Keratinocyte (primary cell): ENCODE results near the gene SCNN1G. TPM values are rescaled to one million over a fixed set of nuclear protein-coding genes. Genes with fewer than 3 reads are reported as not detected.

Experiments used
- DNase-seq: peaks from one replicate; pipeline ENCODE4 v3.0.0-alpha.2; 2011; ENCODE audit warnings: low read depth, missing footprints, low spot score
- FAIRE-seq: peaks from 2 replicates; lab custom pipeline; 2011; peaks lifted over from hg19 to GRCh38; lab: Jason Lieb, UNC
- H2AFZ ChIP-seq: 2 replicates; pipeline ENCODE4 v1.6.0; 2012; ENCODE audit warnings: low read length, control low read depth, inconsistent platforms; ENCODE audit not compliant: control insufficient read depth
- H3K27ac ChIP-seq: 2 replicates; pipeline ENCODE4 v1.5.1; 2011; ENCODE audit warnings: low read length; ENCODE audit not compliant: control insufficient read depth, insufficient read depth
- H3K27me3 ChIP-seq: 3 replicates; pipeline ENCODE4 v1.6.0; 2011; ENCODE audit warnings: low read length; ENCODE audit not compliant: control insufficient read depth, insufficient read depth; ENCODE audit errors: extremely low read depth
- H3K36me3 ChIP-seq, 2 experiments: 2 replicates in 1 of 2; 3 replicates in 1 of 2; pipeline ENCODE4 v1.5.1; 2011; ENCODE audit warnings: low read length in 2 of 2, mild to moderate bottlenecking in 1 of 2; ENCODE audit not compliant: control insufficient read depth in 2 of 2, insufficient read depth in 2 of 2; ENCODE audit errors: extremely low read depth in 1 of 2
- H3K4me1 ChIP-seq: 3 replicates; pipeline ENCODE4 v1.5.1; 2011; ENCODE audit warnings: low read length; ENCODE audit not compliant: control insufficient read depth, insufficient read depth; ENCODE audit errors: extremely low read depth
- H3K4me2 ChIP-seq: 3 replicates; pipeline ENCODE4 v1.6.0; 2011; ENCODE audit warnings: low read depth, low read length; ENCODE audit not compliant: control insufficient read depth, insufficient read depth; ENCODE audit errors: extremely low read depth
- H3K4me3 ChIP-seq, 3 experiments: fragments of 200-600 bp in 1 of 3; sonication (generic) in 1 of 3; 2 replicates in 2 of 3; 3 replicates in 1 of 3; pipeline ENCODE4 v1.5.1; 2011 to 2016; ENCODE audit warnings: low read length in 3 of 3, mild to moderate bottlenecking in 3 of 3, control low read depth in 2 of 3, inconsistent platforms in 1 of 3, low read depth in 1 of 3, mixed read lengths in 1 of 3, mixed run types in 1 of 3, moderate library complexity in 1 of 3; ENCODE audit not compliant: control insufficient read depth in 2 of 3, insufficient read depth in 2 of 3; ENCODE audit errors: extremely low read depth in 1 of 3
- H3K79me2 ChIP-seq: 2 replicates; pipeline ENCODE4 v1.6.0; 2012; ENCODE audit warnings: low read length; ENCODE audit not compliant: control insufficient read depth, insufficient read depth
- H3K9ac ChIP-seq: 3 replicates; pipeline ENCODE4 v1.6.0; 2011; ENCODE audit warnings: low read length; ENCODE audit not compliant: control insufficient read depth, insufficient read depth; ENCODE audit errors: extremely low read depth
- H3K9me1 ChIP-seq: 3 replicates; pipeline ENCODE4 v1.6.0; 2011; ENCODE audit warnings: low read length; ENCODE audit not compliant: control insufficient read depth, insufficient read depth; ENCODE audit errors: extremely low read depth
- H3K9me3 ChIP-seq: 2 replicates; pipeline ENCODE4 v1.5.1; 2012; ENCODE audit warnings: low read depth, low read length; ENCODE audit not compliant: control insufficient read depth
- H4K20me1 ChIP-seq: 3 replicates; pipeline ENCODE4 v1.6.0; 2011; ENCODE audit warnings: low read length; ENCODE audit not compliant: control insufficient read depth, insufficient read depth; ENCODE audit errors: extremely low read depth
- EZH2 ChIP-seq: IDR thresholded peaks from one replicate; pipeline ENCODE4 v1.6.1; 2012; ENCODE audit warnings: inconsistent platforms, mild to moderate bottlenecking, low read length, moderate library complexity
- dilution Hi-C: fragments of 300-500 bp; cut with MboI; formaldehyde crosslinking; loops from one replicate; pipeline ENCODE4 v1.7.0; 2020; ENCODE audit warnings: low sequenced_read_pairs; ENCODE audit not compliant: extremely low pct_ligation_motif_present
- polyA plus RNA-seq, 5 experiments: library from polyadenylated mRNA; depleted of rRNA in 3 of 5; stranded (reverse) in 3 of 5; stranded (forward) in 1 of 5; unstranded in 1 of 5; fragments of >200 nt; gene quantifications; 1 replicate in 1 of 5; 2 replicates in 3 of 5; 3 replicates in 1 of 5; pipeline versions ENCODE4 v1.2.1 to v1.2.3, GENCODE V29; 2011 to 2012; ENCODE audit warnings: missing spikeins in 2 of 5, low read depth in 1 of 5, low replicate concordance in 1 of 5
- TF ChIP-seq, protein P1 (sequence below), 3 experiments: IDR thresholded peaks in 1 of 3; conservative IDR thresholded peaks in 1 of 3; optimal IDR thresholded peaks in 1 of 3; 2 replicates in 2 of 3; 3 replicates in 1 of 3; pipeline versions ENCODE3 to v1.5.1; 2011; ENCODE audit warnings: low read length in 3 of 3, mild to moderate bottlenecking in 3 of 3, moderate library complexity in 2 of 3, control low read depth in 1 of 3, inconsistent platforms in 1 of 3; ENCODE audit not compliant: insufficient read depth in 2 of 3; ENCODE audit errors: extremely low read depth in 1 of 3

SCNN1G gene
- polyA plus RNA-seq, 1 donor (not counting 4 experiments of a cell fraction or from before 2014, with no cell fraction given) = 0.25 TPM

- no peaks in the 10 kb centered on the region for H3K9me3 ChIP-seq
- no peaks in the 10 kb centered on the region for H4K20me1 ChIP-seq
- no peaks in the 10 kb centered on the region for H3K27me3 ChIP-seq
- no peak for DNase-seq
- no peaks in the 10 kb centered on the region for H3K4me1 ChIP-seq
- dilution Hi-C loops = loop anchor here (25.0 kb wide), 1 partner anchor 223 kb away; no protein-coding TSS in a partner anchor
- no peak overlapping the region for H3K4me3 ChIP-seq
- H3K27ac ChIP-seq = no peak overlapping the region
- no peaks in the 10 kb centered on the region for H3K79me2 ChIP-seq
- FAIRE-seq = no peak
- no peak overlapping the region for H3K9ac ChIP-seq
- no peak overlapping the region for H2AFZ ChIP-seq
- H3K4me2 ChIP-seq = no peak overlapping the region
- H3K36me3 ChIP-seq = no peaks in the 10 kb centered on the region
- TF ChIP-seq EZH2 = no peak
- TF ChIP-seq, protein P1, sequence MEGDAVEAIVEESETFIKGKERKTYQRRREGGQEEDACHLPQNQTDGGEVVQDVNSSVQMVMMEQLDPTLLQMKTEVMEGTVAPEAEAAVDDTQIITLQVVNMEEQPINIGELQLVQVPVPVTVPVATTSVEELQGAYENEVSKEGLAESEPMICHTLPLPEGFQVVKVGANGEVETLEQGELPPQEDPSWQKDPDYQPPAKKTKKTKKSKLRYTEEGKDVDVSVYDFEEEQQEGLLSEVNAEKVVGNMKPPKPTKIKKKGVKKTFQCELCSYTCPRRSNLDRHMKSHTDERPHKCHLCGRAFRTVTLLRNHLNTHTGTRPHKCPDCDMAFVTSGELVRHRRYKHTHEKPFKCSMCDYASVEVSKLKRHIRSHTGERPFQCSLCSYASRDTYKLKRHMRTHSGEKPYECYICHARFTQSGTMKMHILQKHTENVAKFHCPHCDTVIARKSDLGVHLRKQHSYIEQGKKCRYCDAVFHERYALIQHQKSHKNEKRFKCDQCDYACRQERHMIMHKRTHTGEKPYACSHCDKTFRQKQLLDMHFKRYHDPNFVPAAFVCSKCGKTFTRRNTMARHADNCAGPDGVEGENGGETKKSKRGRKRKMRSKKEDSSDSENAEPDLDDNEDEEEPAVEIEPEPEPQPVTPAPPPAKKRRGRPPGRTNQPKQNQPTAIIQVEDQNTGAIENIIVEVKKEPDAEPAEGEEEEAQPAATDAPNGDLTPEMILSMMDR (optimal IDR thresholded peaks at IDR 0.05 in 1 of 3, IDR thresholded peaks at IDR 0.05 in 1 of 3, conservative IDR thresholded peaks at IDR 0.05 in 1 of 3; ENCODE audit: extremely low read depth in 1 of 3, insufficient read depth in 2 of 3, low read length in 3 of 3) = no peak
- no peaks in the 10 kb centered on the region for H3K9me1 ChIP-seq
These were observed 17.8 kb upstream of the SCNN1G start for GRCh38 chr16:23164736-23165135.

- dilution Hi-C loops = loop anchor here (25.0 kb wide), 1 partner anchor 215 kb away; no protein-coding TSS in a partner anchor
- no peak for FAIRE-seq
- no peak for DNase-seq
- no peak overlapping the region for H3K4me2 ChIP-seq
- H4K20me1 ChIP-seq = no peaks in the 10 kb centered on the region
- TF ChIP-seq EZH2 = no peak
- TF ChIP-seq, protein P1 (optimal IDR thresholded peaks at IDR 0.05 in 1 of 3, IDR thresholded peaks at IDR 0.05 in 1 of 3, conservative IDR thresholded peaks at IDR 0.05 in 1 of 3; ENCODE audit: extremely low read depth in 1 of 3, insufficient read depth in 2 of 3, low read length in 3 of 3) = no peak
- H2AFZ ChIP-seq = no peak overlapping the region
- no peaks in the 10 kb centered on the region for H3K9me1 ChIP-seq
- no peak overlapping the region for H3K9ac ChIP-seq
- peaks cover 7% of the 10 kb centered on the region for H3K4me1 ChIP-seq
- H3K27me3 ChIP-seq = no peaks in the 10 kb centered on the region
- H3K36me3 ChIP-seq = no peaks in the 10 kb centered on the region
- H3K4me3 ChIP-seq = no peak overlapping the region
- H3K27ac ChIP-seq = no peak overlapping the region
- H3K79me2 ChIP-seq = no peaks in the 10 kb centered on the region
- H3K9me3 ChIP-seq = no peaks in the 10 kb centered on the region
These were observed 10.0 kb upstream of the SCNN1G start for GRCh38 chr16:23172583-23172982.
